Measurements from ENCODE around the gene ATAD3B.
A peak's percentile ranks its signal among the peaks of the same experiment; 100 is the strongest.

ATAD3B gene

GRCh38 chr1:1432951-1433803 is 38.4 kb upstream of the ATAD3B start:
- CTCF ChIA-PET: interaction anchor here (0.6 to 1.8 kb wide), 4 partner anchors 26 to 291 kb away, joined by 3 to 7 read pairs (median 4); partner anchors contain the start of gene MRPL20
- peak overlapping the region; percentile 42 for H3K27ac ChIP-seq
- POLR2A ChIA-PET (ENCODE audit: low non-redundant PET): interaction anchor here (0.6 kb wide), 1 partner anchor 37 kb away, joined by 11 read pairs; no protein-coding TSS in a partner anchor
- TF ChIP-seq, protein P1, sequence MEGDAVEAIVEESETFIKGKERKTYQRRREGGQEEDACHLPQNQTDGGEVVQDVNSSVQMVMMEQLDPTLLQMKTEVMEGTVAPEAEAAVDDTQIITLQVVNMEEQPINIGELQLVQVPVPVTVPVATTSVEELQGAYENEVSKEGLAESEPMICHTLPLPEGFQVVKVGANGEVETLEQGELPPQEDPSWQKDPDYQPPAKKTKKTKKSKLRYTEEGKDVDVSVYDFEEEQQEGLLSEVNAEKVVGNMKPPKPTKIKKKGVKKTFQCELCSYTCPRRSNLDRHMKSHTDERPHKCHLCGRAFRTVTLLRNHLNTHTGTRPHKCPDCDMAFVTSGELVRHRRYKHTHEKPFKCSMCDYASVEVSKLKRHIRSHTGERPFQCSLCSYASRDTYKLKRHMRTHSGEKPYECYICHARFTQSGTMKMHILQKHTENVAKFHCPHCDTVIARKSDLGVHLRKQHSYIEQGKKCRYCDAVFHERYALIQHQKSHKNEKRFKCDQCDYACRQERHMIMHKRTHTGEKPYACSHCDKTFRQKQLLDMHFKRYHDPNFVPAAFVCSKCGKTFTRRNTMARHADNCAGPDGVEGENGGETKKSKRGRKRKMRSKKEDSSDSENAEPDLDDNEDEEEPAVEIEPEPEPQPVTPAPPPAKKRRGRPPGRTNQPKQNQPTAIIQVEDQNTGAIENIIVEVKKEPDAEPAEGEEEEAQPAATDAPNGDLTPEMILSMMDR (conservative IDR thresholded peaks at IDR 0.05; ENCODE audit: low read depth): no peak
- DNase-seq (ENCODE audit: low spot score): peak; percentile 75

GRCh38 chr1:1433804-1434130 is 37.8 kb upstream of the ATAD3B start:
- ChIA-PET CTCF (interaction anchor here (0.6 to 1.8 kb wide), 4 partner anchors 26 to 291 kb away, joined by 3 to 7 read pairs (median 4); partner anchors contain the start of gene MRPL20), POLR2A (ENCODE audit: low non-redundant PET) (interaction anchor here (0.8 to 0.9 kb wide), 2 partner anchors 13 to 26 kb away, joined by 3 read pairs; partner anchors contain the start of gene ANKRD65)
- peak overlapping the region; percentile 42 for H3K27ac ChIP-seq
- TF ChIP-seq, protein P1 (conservative IDR thresholded peaks at IDR 0.05; ENCODE audit: low read depth): no peak
- DNase-seq (ENCODE audit: low spot score): no peak

DNA sequence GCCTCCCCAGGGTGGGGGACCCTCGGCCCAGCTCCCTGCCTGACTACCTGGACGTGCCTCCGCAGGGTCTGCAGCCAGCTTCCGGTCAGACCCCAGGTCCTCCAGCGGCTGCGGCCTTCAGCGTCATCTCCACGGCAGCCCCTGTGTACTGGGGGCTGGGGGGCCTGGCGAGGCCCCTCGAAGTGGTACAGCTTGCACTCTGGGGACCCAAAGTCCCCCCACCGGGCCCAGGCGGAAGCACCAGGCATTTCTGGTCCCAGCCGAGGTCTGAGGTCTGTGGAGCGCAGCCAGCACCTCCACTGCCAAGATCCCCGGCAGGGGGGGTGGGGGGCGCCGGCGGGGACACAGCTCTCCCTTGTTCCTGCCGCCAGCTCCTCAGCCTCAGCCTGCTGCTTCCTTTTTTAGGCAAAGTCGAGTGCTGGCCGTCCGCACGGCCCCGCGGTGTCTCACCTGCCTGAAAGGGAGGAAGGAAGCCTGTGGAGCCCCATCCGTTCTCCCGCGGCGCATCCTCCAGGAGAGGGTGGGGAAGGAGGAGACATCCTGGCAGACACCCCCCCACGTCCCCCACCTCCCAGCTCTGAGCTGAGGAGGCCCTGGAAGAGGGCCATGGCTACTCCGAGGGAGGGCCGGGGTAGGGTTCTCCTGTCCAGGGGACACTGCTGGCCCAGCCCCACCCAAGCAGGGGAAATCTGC is 37.3 kb upstream of the ATAD3B start:
- no peak for DNase-seq (ENCODE audit: low spot score)
- POLR2A ChIA-PET (ENCODE audit: low non-redundant PET): interaction anchor here (0.8 to 0.9 kb wide), 2 partner anchors 13 to 27 kb away, joined by 3 read pairs; partner anchors contain the start of gene ANKRD65
- CTCF ChIA-PET: interaction anchor here (0.6 to 1.8 kb wide), 4 partner anchors 27 to 292 kb away, joined by 3 to 7 read pairs (median 3); partner anchors contain the start of gene MRPL20
- peak overlapping the region; percentile 42; the same call in 1 of the 2 replicates for H3K27ac ChIP-seq
- TF ChIP-seq, protein P1 (conservative IDR thresholded peaks at IDR 0.05; ENCODE audit: low read depth): no peak

DNA sequence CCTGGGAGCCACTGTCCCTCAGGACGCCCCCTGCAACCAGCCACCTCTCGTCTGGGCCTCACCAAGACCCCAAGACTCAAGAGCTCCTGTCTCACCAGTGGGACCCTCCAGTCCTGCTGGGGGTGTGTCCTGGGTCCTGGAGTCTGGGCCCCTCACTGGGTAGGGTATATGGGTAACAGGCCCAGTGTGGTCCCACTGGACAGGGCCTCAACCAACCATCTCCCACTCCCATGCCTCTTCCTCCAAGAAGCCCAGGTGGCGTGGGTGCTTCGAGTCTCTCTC is 36.8 kb upstream of the ATAD3B start:
- TF ChIP-seq, protein P1 (conservative IDR thresholded peaks at IDR 0.05; ENCODE audit: low read depth): no peak
- no peak for DNase-seq (ENCODE audit: low spot score)
- ChIA-PET POLR2A (ENCODE audit: low non-redundant PET) (no interaction called here), CTCF (interaction anchor here (0.6 to 1.8 kb wide), 2 partner anchors 27 to 63 kb away, joined by 3 to 7 read pairs; partner anchors contain the start of gene MRPL20)
- peak overlapping the region; percentile 42 for H3K27ac ChIP-seq

DNA sequence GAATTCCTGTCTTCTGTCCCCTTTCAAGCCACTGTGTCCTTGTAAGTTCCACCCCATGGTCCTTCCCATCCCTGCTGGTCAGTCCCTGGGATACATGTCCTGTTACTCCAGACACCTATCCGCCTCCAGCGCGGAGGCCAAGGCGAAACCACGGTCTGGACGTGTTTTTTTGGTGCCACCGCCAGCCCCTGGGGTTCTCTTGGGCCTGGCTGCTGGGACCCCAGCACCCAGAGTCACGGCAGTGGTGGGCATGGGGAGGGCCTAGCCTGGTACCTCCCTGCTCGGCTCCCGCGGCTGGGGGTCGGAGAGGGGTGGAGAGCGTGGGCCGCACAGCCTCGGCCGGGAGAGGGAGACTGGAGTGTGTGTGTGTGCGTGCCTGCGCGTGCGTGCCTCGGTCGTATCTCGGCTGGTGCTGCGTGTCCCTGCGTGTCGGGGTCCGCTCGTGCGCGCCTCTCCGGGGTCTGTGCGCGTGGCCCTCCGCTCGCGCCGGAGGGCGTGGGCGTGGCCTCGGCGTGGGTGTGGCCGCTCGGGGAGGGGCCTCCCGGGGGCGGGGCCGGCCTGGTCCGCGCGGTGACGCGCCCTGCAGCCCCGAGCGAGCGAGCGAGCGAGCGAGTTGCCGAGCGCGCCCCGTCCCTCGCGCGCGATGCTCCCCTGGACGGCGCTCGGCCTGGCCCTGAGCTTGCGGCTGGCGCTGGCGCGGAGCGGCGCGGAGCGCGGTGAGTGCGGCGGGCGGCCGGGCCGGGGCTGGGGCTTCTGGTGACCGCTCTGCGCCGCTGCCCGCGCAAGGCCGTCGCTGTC is 36.3 kb upstream of the ATAD3B start, which contains the start of gene VWA1:
TSS of gene VWA1 (plus strand) at position 585 of the 798 bp plus-strand sequence. CDS start at position 644, 59 bp downstream.
- peak; percentile 86 for DNase-seq (ENCODE audit: low spot score)
- peak within 1 kb of the TSS; percentile 42 for H3K27ac ChIP-seq
- TF ChIP-seq, protein P1 (conservative IDR thresholded peaks at IDR 0.05; ENCODE audit: low read depth): no peak
- CTCF ChIA-PET: interaction anchor here (1.8 kb wide), 1 partner anchor 28 kb away, joined by 7 read pairs; the partner anchor contains the start of gene MRPL20
- POLR2A ChIA-PET (ENCODE audit: low non-redundant PET): no interaction called here

Measured in RWPE1 (cell line).